IgD-negative memory B cell (primary cell): Measurements from ENCODE around the gene GNPDA1. TPM values are rescaled to one million over a fixed set of nuclear protein-coding genes. Genes with fewer than 3 reads are reported as not detected.

Experiments
- H3K27ac Mint-ChIP-seq, 3 donors: one replicate each; pipeline ENCODE4 v1.8.0; 2020 to 2022; ENCODE audit warnings: mild to moderate bottlenecking in 3 of 3, mixed read lengths in 3 of 3, moderate library complexity in 1 of 3
- H3K27me3 Mint-ChIP-seq: one replicate; pipeline ENCODE4 v1.8.0; 2021; ENCODE audit warnings: mixed read lengths
- H3K36me3 Mint-ChIP-seq: one replicate; pipeline ENCODE4 v1.8.0; 2020; ENCODE audit warnings: mild to moderate bottlenecking, mixed read lengths
- H3K4me1 Mint-ChIP-seq, 3 donors: one replicate each; pipeline ENCODE4 v1.8.0; 2020 to 2022; ENCODE audit warnings: mixed read lengths in 3 of 3, mild to moderate bottlenecking in 1 of 3
- H3K4me3 Mint-ChIP-seq, 4 donors: one replicate each; pipeline ENCODE4 v1.8.0; 2020 to 2022; ENCODE audit warnings: mild to moderate bottlenecking in 4 of 4, mixed read lengths in 4 of 4, moderate library complexity in 3 of 4
- H3K9me3 Mint-ChIP-seq, 3 donors: one replicate each; pipeline ENCODE4 v1.8.0; 2020 to 2021; ENCODE audit warnings: mixed read lengths in 3 of 3, mild to moderate bottlenecking in 1 of 3
- polyA plus RNA-seq: library from polyadenylated mRNA; unstranded; fragments of 300-500 nt; fragmentation: Illumina TruSeq; gene quantifications from one replicate; pipeline ENCODE4 v1.2.3, GENCODE V29; 2021

Gene GNPDA1
- polyA plus RNA-seq, 1 donor from 2014 or later: 15.9 TPM

DNA sequence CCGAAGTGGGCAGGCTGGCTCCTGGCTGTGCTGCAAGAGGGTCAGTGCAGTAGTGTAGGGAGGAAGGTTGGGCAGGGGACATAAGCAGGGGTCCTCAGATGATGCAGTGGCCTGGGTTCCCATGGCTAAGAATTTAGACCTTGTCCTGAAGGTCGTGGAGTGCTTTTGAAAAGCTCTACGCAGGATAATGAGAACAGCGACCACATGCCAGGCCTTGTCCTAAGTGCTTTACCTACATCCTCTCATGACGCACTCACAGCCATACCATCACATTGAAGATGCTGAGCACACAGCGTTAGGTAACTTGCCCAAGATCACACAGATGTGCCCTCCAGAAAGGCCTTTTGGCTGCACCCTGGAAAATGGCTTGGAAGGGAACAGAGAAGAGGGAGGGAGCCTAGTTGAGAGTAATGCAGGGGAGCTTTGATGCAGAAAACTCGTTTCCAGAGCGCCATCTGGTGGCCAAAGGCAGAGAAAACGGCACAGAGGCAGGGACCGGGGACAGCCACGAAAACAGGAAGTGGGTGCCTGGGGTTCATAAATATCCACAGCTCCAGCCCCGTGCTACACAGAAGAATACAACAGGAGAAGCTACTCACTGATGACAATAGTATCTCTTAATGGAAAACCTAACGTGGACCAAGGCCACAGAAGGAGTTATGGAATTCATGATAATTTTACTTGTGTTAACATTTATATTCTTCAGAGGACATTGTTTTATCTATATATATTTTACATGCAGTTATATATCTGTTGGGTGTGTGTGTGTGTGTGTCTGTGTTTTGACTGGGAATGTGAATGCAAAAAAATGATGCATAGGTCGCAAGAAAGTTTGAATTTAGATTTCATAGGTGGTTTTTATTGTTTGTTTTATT is 52.1 kb downstream of the GNPDA1 start:
- H3K36me3 Mint-ChIP-seq: peaks cover 1% of the 10 kb centered on the region
- no peaks in the 10 kb centered on the region for H3K27me3 Mint-ChIP-seq
- peaks cover 7 to 11% (median 8%) of the 10 kb centered on the region in 3 donors for H3K4me1 Mint-ChIP-seq
- peak overlapping the region in 2 of 4 donors; percentile 9 to 65 for H3K4me3 Mint-ChIP-seq
- no peaks in the 10 kb centered on the region for H3K9me3 Mint-ChIP-seq
- peak overlapping the region in 2 of 3 donors; percentile 8 to 82 for H3K27ac Mint-ChIP-seq

DNA sequence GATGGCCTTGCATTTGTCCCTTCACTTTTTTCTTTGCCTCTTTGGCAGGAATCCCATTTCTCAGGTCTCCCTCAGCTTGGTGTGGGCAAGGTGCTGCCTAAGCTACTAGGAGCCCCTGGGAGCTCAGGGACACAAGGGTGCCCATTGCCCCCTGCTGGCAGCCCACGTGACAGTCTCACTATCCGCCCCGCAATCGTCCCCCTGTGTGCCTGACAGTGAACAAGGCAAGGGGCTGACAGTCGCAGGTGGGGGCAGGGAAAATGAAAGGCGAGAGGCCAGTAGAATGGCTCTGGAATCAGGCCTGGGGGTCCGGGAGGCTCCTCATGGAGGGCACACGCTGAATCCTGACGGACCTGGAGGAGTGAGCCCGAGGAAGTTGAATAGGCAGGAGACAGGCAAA is 52.8 kb downstream of the GNPDA1 start:
- Mint-ChIP-seq H3K4me3 (no peak overlapping the region), H3K27me3 (no peaks in the 10 kb centered on the region), H3K4me1 (peaks cover 7 to 11% (median 8%) of the 10 kb centered on the region in 3 donors), H3K36me3 (peaks cover 1% of the 10 kb centered on the region), H3K27ac (no peak overlapping the region), H3K9me3 (no peaks in the 10 kb centered on the region)

DNA sequence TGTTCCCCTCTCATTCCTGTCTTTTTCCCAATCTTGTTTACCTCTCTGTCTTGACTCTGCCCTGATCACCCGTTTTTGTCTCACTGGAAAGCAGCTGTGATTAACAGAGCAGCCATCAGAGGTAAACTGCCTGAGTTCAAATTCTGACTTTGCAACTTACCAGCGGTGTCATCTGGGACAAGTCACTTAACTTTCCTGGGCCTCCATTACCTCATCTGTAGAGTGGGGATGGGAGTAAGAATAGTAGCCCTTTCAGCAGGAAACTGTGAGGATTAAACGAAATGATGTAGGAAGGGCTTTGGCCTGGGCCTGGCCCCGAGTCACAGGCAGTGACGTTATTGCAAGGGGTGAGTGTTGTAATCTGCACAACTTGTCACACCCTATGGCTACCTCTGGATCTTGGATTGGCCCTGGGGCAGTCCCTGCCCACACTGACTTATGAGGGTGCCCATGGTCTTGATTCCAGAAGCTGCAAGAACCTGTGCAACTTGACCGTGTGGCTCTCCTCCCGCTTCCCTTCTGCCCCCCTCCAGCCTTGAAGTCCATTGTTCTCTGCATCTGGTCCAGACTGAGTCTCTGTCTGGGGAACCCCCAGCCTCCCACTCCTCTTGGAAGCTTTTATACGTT is 54.2 kb downstream of the GNPDA1 start:
- H3K27me3 Mint-ChIP-seq: no peaks in the 10 kb centered on the region
- peaks cover 1% of the 10 kb centered on the region for H3K36me3 Mint-ChIP-seq
- no peak overlapping the region for H3K4me3 Mint-ChIP-seq
- H3K9me3 Mint-ChIP-seq: no peaks in the 10 kb centered on the region
- H3K4me1 Mint-ChIP-seq: peaks cover 11 to 13% (median 11%) of the 10 kb centered on the region in 3 donors
- no peak overlapping the region for H3K27ac Mint-ChIP-seq

DNA sequence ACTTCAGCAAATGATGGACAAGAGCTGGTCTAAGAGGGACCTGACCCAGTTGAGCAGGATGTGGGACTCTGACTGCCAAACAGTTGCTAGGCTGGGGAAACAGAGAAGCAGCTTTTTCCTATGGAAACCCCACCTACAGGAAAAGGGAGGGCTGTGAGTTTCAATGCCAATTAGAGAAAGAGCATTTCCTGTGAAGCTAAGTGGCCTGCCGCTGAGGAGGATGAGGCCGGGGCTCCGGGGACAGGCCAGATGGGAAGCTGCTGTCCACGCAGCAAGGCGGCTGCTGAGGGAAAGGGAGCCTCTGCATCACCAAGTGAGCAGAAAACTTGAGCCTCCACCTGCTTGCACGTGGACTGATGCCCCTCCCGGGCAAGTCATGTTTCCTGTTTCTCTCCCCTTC is 54.7 kb downstream of the GNPDA1 start, which contains the start of gene PCDH12:
TSS of gene PCDH12 (minus strand) at position 90 of the 400 bp plus-strand sequence. CDS start 351 bp downstream, outside the sequence.
- no peak within 1 kb of the TSS for H3K27ac Mint-ChIP-seq
- H3K36me3 Mint-ChIP-seq: peaks cover 1% of the 10 kb centered on the region
- no peaks in the 10 kb centered on the region for H3K9me3 Mint-ChIP-seq
- peaks cover 11 to 13% (median 11%) of the 10 kb centered on the region in 3 donors for H3K4me1 Mint-ChIP-seq
- no peaks in the 10 kb centered on the region for H3K27me3 Mint-ChIP-seq
- no peak within 1 kb of the TSS for H3K4me3 Mint-ChIP-seq

DNA sequence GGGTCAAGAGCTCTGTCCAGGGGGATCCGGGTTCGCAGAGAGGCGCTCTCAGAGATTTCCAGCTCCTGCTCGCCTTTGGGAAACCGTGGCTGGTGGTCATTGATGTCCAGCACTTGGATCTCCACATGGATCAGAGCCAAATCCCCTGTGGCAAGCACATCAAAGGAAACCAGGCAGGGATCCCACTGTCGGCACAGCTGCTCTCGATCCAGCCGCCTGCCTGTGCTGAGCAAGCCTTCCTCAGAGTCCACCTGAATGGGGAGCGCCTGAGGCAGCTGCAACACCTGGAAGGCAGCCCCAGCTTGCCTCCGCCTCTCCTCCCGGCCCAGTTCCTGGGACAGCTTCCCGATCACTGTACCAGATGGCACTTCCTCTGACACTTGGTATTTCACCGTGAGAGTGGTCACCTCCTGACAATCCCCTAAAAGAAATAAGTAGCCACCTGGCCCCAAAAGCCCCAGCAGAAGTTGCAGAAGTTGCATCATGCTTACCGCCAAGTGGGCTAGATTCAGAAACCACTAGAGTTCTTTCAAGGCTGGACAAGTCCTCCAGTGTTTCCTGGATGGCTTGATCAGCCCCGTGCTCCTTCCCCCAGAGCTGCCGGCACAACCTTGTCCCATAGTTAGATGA is 55.3 kb downstream of the GNPDA1 start:
- no peaks in the 10 kb centered on the region for H3K27me3 Mint-ChIP-seq
- H3K4me1 Mint-ChIP-seq: peaks cover 11 to 13% (median 11%) of the 10 kb centered on the region in 3 donors
- no peak overlapping the region for H3K27ac Mint-ChIP-seq
- no peak overlapping the region for H3K4me3 Mint-ChIP-seq
- H3K9me3 Mint-ChIP-seq: no peaks in the 10 kb centered on the region
- peaks cover 1% of the 10 kb centered on the region for H3K36me3 Mint-ChIP-seq

DNA sequence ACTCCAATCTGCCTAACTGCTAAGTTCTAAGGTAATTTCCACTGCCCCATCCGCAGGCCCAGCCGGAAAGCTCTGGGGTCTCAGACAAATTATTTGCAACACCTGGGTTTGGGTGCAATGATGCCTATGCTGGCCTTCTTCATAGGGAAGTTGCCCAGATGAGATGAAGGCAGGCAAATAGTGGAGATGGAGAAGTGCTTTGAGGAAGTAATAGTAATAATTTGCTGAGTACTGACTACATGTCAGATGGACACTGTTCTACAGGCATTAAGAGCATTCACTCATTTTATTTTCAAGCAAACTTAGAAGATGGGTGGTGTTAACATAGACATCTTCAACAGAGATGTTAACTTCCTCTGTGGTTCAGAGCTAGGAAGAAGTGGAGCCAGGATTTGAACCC is 58.6 kb downstream of the GNPDA1 start:
- Mint-ChIP-seq H3K4me3 (no peak overlapping the region), H3K27me3 (no peaks in the 10 kb centered on the region), H3K4me1 (peaks cover 5 to 11% (median 8%) of the 10 kb centered on the region in 3 donors), H3K27ac (peak overlapping the region in 2 of 3 donors; percentile 42 to 57), H3K36me3 (peaks cover 1% of the 10 kb centered on the region), H3K9me3 (no peaks in the 10 kb centered on the region)

DNA sequence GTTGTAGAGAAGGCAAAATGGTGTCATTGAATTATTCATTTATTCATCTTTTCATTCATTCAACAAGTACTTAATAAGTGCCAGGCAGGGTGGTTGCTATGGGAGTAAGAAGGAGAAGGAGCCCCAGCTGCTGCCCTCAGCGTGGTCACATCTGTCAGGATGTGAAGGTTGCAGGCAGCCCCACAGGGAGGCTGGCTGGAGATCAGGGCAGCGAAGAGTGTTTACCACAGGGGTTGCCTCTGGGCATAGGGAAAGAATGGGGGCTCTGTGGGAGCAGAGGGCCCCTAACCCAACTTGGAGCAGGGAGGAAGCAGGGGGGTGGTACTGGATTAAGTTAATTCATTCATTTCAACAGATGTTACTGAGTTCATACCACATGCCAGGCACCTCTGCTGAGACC is 60.8 kb downstream of the GNPDA1 start:
- Mint-ChIP-seq H3K36me3 (peaks cover 1% of the 10 kb centered on the region), H3K27me3 (no peaks in the 10 kb centered on the region), H3K4me1 (peaks cover 3 to 11% (median 4%) of the 10 kb centered on the region in 3 donors), H3K9me3 (no peaks in the 10 kb centered on the region), H3K4me3 (no peak overlapping the region), H3K27ac (no peak overlapping the region)

DNA sequence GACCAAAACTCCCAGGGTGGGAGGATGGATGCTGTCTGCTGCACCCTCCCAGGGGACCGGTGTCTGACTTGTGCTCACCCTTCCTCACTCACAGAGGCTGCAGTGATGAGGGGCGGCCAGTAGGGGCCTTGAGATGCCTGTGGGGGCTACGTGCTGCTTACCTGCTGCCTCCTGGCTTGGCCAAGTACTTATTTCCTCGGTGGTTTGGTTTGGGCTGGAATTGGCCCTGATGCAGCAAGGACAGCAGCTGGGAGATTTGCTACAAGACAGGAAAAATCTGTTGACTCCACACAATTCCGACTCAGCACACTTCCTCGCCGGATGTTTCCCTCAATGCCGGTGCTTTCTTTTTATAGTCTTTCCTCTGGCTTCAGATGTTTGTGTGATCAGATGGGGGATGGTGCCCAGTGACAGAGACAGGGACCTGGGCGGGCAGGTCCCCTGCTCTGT is 61.5 kb downstream of the GNPDA1 start:
- Mint-ChIP-seq H3K36me3 (peaks cover under 1% of the 10 kb centered on the region), H3K27ac (no peak overlapping the region), H3K9me3 (no peaks in the 10 kb centered on the region), H3K27me3 (no peaks in the 10 kb centered on the region), H3K4me1 (peaks cover 3 to 11% (median 4%) of the 10 kb centered on the region in 3 donors), H3K4me3 (no peak overlapping the region)

Other genes with a start within 250 kb of the GNPDA1 start
- gene PCDH1, start 134.6 kb downstream of the GNPDA1 start, polyA plus RNA-seq: 0.10 TPM
- 32.3 TPM for gene DELE1, start 89.2 kb downstream of the GNPDA1 start, polyA plus RNA-seq
- 0.29 TPM for gene PCDH12, start 54.8 kb downstream of the GNPDA1 start, polyA plus RNA-seq
- gene RNF14, start 43.9 kb downstream of the GNPDA1 start, polyA plus RNA-seq: 29.4 TPM
- gene NDFIP1, start 95.8 kb upstream of the GNPDA1 start, polyA plus RNA-seq: 21.6 TPM